ENCODE data around the gene NARS2.

NARS2 gene

GRCh38 chr11:78416285-78417174 lies 158.1 kb downstream of the NARS2 start:
- peak; percentile 36 for DNase-seq (ENCODE audit: low read depth, low spot score)

- no peak for DNase-seq (ENCODE audit: low read depth, low spot score)
Measured at GRCh38 chr11:78415338-78415737, 159.3 kb downstream of the NARS2 start.

- DNase-seq (ENCODE audit: low read depth, low spot score): no peak
Measured at GRCh38 chr11:78414321-78415051, 160.2 kb downstream of the NARS2 start.

- DNase-seq (ENCODE audit: low read depth, low spot score): no peak
Measured at GRCh38 chr11:78408619-78409018, 166.0 kb downstream of the NARS2 start.

- no peak for DNase-seq (ENCODE audit: low read depth, low spot score)
Measured at GRCh38 chr11:78406568-78407196, 168.0 kb downstream of the NARS2 start.

- DNase-seq (ENCODE audit: low read depth, low spot score): no peak
Measured at GRCh38 chr11:78405805-78406204, 168.9 kb downstream of the NARS2 start.

GRCh38 chr11:78403781-78404180 lies 170.9 kb downstream of the NARS2 start:
- no peak for DNase-seq (ENCODE audit: low read depth, low spot score)

GRCh38 chr11:78402847-78403246 lies 171.8 kb downstream of the NARS2 start:
- no peak for DNase-seq (ENCODE audit: low read depth, low spot score)

GRCh38 chr11:78400702-78401101 lies 174.0 kb downstream of the NARS2 start:
- no peak for DNase-seq (ENCODE audit: low read depth, low spot score)

GRCh38 chr11:78400116-78400515 lies 174.5 kb downstream of the NARS2 start:
- DNase-seq (ENCODE audit: low read depth, low spot score): no peak

GRCh38 chr11:78399136-78399535 lies 175.5 kb downstream of the NARS2 start:
- no peak for DNase-seq (ENCODE audit: low read depth, low spot score)

GRCh38 chr11:78398715-78399114 lies 175.9 kb downstream of the NARS2 start:
- DNase-seq (ENCODE audit: low read depth, low spot score): no peak

GRCh38 chr11:78397398-78397797 lies 177.3 kb downstream of the NARS2 start:
- no peak for DNase-seq (ENCODE audit: low read depth, low spot score)

- DNase-seq (ENCODE audit: low read depth, low spot score): no peak
Measured at GRCh38 chr11:78395597-78395996, 179.1 kb downstream of the NARS2 start.

GRCh38 chr11:78392854-78393253 lies 181.8 kb downstream of the NARS2 start:
- no peak for DNase-seq (ENCODE audit: low read depth, low spot score)

GRCh38 chr11:78391424-78391823 lies 183.2 kb downstream of the NARS2 start:
- no peak for DNase-seq (ENCODE audit: low read depth, low spot score)

- DNase-seq (ENCODE audit: low read depth, low spot score): no peak
Measured at GRCh38 chr11:78390809-78391208, 183.9 kb downstream of the NARS2 start.

GRCh38 chr11:78386215-78386941 lies 188.3 kb downstream of the NARS2 start:
- no peak for DNase-seq (ENCODE audit: low read depth, low spot score)
